Cerebellar nuclear complex (tissue), 1 donor: ENCODE results near the gene MTERF4.

Source experiments
- DNase-seq, 2 experiments: peaks; one replicate each; lab custom pipeline; 2025; lab: John Stamatoyannopoulos, UW

Gene MTERF4

DNA sequence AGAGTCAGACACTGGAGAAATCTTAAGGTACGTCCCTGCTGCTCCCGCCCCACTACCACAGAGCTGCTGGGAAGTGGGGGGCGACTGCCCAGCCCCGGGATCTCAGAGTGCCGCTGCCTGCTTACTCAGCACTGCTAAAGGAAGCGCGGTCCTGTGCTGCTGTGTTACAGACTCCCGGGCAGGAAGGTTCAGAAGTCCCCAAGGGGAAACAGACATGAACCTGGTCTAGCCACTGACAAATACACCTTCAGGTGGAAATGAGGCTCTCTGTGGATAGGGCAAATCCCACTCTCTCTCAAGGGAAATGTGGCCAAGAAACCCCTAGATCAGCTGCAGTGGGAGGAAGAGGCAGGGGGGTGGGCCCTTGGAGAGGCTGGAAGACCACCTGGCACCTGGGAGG lies 13.7 kb downstream of the MTERF4 start:
- DNase-seq = no peak

GRCh38 chr2:241087420-241088268 lies 14.4 kb downstream of the MTERF4 start:
- no peak for DNase-seq

GRCh38 chr2:241084856-241085444 lies 17.1 kb downstream of the MTERF4 start:
- no peak for DNase-seq

GRCh38 chr2:241083091-241083415 lies 19.0 kb downstream of the MTERF4 start:
- no peak for DNase-seq

- peak in 1 of 2 experiments; percentile 63 for DNase-seq
Observed at GRCh38 chr2:241082341-241083090, 19.6 kb downstream of the MTERF4 start.

DNA sequence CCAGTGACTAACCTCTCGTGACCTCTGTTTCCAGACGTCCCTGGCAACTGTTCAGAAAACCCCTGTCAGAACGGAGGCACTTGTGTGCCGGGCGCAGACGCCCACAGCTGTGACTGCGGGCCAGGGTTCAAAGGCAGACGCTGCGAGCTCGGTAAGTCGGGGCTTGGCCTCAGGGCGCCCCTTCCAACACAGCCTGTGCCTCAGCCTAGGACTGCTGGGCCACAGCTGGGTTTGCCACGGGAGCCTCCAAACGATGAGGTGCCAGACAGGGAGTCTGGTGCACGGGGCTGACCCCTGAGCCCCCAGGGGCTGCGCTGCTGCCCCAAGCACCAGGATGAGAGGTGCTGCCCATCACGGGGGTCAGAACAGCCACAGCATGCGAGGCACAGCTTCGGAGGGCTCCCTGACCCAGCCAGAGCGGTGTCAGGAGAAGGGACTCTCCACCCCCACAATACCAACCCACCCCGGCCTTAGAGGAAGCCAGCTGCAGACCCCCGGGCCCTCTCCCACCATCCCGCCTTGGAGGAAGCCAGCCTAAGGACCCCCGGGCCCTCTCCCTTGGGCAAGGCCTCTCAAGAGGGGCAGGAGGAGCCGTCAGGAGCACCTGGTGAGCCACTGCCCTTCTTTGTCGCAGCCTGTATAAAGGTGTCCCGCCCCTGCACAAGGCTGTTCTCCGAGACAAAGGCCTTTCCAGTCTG lies 20.3 kb downstream of the MTERF4 start:
- DNase-seq = no peak

- no peak for DNase-seq
Observed at GRCh38 chr2:241081190-241081642, 20.9 kb downstream of the MTERF4 start.

- DNase-seq = no peak
Observed at GRCh38 chr2:241080405-241081189, 21.5 kb downstream of the MTERF4 start.

GRCh38 chr2:241074901-241075540 lies 27.1 kb downstream of the MTERF4 start:
- DNase-seq = no peak

DNA sequence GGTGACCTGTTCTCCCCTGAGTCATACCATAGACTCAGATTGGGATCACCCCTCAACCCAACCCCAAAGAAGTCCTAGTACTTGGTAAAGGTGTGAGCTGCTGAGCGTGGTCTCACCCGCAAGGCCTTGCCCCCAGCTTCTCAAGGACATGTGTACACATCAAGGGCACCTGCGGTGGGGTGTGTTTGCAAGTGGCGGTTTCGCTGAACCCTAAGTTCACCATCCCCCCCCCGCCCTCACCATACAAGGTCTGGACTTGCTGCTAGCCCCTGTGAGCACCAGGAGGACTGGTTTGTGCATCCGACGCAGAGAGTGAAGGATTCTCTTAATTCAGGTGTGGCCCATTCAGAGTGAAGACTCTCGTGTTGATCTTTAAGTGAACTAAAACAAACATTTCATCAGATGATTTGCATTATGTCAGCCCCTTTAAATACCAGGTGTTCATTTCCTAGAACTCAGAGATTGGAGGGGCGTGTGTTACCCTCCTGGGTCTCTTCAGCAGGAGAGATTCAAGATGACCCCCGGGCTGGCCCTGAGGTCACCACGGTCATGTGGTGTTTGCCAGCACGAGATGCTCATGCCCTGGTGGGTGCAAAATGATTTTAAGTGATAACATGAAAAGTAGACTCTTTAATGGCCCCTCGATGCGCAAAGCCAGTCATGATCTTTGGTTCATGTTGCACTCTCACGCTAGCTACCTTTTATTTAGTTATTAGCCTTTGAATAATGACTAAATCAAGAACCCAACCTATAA lies 27.8 kb downstream of the MTERF4 start:
- no peak for DNase-seq

- no peak for DNase-seq
Observed at GRCh38 chr2:241073166-241074064, 28.7 kb downstream of the MTERF4 start.

GRCh38 chr2:241072553-241073165 lies 29.4 kb downstream of the MTERF4 start:
- no peak for DNase-seq

GRCh38 chr2:241072151-241072550 lies 29.9 kb downstream of the MTERF4 start:
- no peak for DNase-seq

DNA sequence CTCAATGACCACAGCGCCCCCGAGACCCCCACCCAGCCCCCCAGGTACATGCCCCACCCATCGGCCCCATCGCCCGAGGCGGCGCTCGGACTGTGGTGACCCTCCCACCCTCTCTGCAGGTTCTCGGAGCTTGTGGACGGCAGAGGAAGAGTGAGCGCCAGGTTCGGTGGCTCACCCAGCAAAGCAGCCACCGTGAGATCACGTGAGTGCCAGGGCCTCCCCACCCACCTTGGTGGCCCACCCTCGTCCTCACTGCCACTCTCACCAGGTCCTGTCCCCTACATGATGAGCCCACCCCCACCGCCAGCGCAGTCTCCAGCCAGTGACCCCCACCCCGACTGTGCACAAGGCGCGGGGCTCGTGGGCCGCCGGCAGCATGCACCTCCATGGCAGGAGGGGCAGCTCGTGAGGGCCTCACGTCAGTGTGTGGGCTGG lies 30.4 kb downstream of the MTERF4 start:
- DNase-seq = no peak

DNA sequence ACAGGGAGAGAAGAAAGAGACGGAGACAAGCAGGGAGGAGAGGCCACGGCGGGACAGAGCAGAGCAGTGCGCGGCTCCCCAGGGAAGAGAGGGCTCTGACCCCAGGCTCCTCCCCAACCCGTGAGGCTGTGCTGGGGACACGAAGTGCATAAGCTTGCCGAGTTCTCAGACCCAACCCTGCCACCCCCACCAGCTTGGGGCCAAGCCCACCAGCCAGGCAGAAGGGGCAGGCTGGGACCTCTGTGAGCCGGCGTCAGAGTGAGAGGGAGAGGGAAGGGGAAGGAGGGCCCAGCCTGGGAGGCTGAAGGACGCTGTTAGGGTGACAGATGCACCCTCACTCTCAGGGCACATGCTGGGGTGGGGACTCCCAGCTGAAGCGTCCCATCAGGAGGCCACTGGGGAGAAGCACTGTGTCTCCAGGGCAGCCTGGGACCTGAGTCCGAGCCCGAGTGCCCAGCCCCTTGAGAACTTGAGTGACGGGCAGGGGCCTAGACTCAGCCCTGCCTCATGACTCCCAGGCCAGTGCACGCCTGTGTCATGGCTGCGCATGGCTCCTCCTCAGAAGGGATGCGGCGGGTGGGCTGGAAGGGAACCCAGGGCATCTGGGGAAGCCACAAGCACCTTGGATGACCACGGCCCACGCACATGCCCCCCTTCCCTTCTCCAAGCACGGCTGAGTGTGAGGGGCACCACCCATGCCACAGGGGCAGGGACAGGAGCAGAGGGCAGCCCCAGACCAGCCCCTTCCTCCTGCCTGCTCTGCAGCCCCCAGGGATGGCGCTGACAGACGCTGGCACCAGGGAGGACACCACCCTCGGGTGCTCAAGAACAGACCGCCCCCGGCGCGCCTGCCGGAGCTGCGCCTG lies 31.0 kb downstream of the MTERF4 start:
- no peak for DNase-seq

DNA sequence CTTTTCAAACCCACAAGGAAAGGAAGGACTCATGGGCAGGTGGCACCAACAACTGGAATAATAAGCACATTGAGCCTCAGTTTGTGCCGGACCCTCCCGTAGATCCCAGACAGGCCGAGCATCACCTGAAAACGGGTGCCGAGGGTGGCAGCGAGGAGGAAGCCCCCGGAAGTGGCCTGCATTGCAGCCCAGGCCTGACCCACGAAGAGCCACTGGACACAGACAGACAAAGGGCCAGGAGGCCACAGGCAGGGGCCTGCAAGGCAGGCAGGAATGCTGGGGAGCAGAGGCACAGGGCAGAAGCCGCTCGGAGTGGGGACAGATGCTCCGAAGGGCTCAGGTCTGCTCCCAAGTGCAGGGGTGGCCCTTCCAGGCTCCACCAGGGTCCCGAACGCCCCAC lies 31.7 kb downstream of the MTERF4 start:
- DNase-seq = no peak

DNA sequence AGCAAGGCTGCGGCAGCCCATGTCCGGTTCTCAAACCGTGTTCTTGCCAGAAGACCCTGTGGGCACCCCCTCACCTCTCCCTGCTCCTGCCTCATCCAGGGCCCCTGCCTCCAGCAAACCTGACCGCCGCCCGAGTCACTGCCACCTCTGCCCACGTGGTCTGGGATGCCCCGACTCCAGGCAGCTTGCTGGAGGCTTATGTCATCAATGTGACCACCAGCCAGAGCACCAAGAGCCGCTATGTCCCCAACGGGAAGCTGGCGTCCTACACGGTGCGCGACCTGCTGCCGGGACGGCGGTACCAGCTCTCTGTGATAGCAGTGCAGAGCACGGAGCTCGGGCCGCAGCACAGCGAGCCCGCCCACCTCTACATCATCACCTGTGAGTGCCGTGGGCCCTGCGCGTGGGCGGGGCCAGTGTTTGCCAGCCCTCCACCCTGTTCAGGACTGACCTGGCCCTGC lies 32.2 kb downstream of the MTERF4 start:
- DNase-seq = no peak
